NCI-H2196 treated with DMSO at 0.1 percent for 48 hours (cell line): ENCODE data around the gene GFRA3.
"Not testable (repeated sequence)": the region's sequence is repeated elsewhere in the genome, so short reads cannot be mapped to it uniquely, and the experiment has no call there.

Experiments
- DNase-seq: peaks from one replicate; lab custom pipeline; 2025; ENCODE audit not compliant: unreplicated experiment; lab: John Stamatoyannopoulos, UW

Gene GFRA3

GRCh38 chr5:138247800-138248199 is 26.6 kb downstream of the GFRA3 start:
- not testable (repeated sequence) for DNase-seq

DNA sequence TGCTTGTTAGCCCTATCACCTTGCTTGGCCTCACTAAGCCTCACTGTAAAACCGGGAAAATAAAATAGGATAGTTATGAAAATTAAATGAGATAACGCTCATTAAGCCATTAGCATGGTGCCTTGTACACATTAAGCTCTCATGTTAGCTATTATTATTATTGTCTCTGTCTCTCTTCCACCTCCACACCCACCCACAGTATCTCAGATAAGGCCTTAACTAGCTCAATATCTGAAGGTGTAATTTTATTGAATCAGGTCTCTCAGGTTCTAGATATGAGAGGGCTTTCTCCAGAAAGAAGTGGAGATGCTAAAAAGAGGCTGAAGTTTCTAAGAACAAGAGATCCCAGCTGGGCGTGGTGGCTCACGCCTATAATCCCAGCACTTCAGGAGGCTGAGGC is 27.6 kb downstream of the GFRA3 start:
- no peak for DNase-seq

GRCh38 chr5:138246334-138246733 is 28.1 kb downstream of the GFRA3 start:
- no peak for DNase-seq

- no peak for DNase-seq
Measured at GRCh38 chr5:138245717-138246116, 28.7 kb downstream of the GFRA3 start.

- DNase-seq, result no peak
Measured at GRCh38 chr5:138243794-138244193, 30.6 kb downstream of the GFRA3 start.

DNA sequence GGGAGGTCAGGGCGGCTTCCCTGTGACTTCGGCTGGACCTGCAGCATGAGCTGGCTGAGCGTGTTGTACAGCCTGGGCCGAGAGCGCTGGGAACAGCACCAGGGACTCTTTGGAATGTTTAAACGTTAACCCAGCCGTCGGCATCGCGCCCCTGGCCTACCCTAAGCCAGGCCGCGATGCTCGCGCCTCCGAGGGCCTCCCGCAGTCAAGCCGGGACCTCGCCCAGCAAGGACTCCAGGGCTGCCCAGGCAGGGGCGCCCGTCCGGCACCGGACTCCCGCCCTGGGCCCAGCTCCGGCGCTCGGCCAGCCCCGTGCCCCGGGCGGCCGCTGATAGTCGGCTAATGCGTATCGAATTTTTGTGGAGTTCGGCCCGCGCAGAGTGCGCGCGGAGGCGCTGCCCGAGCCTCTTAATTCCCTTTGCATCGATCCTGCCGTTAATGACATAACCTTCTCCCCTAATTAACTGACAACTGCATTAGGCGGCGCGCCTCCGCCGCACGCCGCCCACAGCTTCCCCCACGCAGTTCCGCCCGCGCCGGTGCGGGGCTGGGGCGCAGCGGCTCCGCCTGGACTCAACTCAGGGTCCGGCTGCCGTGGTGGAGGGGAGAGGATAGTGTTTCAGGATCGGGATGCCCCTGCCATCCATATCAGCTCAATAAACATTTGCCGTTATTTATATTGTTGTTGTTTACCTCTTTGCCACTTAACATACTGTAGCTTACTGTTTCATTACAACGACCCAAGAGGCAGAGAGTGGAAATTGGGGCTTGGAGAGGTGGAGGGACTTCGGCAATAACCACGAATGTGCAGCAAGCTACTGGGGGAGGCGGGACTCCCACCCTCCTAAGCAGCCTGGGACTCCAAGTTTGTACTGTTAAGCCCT is 32.5 kb downstream of the GFRA3 start:
- DNase-seq, result no peak

GRCh38 chr5:138240650-138241385 is 33.6 kb downstream of the GFRA3 start:
- DNase-seq, result no peak

DNA sequence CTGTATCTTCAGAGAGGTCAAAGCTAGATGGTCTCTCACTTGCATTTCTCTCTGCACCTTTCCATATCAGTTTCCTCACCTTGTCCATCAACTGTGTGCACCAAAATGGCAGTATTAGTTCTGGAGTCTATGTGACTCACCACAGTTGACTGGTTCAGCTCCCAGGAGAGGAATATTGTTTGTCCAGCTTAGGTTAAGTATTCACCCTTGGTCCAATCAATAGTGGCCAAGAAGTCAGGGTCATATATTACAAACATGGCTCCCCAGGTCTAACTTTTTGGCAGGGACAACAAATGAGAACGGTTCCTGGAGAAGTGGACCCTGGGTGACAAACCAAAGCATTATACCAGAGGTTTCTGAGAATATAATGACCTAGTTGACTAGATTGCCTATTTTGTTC is 36.4 kb downstream of the GFRA3 start:
- no peak for DNase-seq

DNA sequence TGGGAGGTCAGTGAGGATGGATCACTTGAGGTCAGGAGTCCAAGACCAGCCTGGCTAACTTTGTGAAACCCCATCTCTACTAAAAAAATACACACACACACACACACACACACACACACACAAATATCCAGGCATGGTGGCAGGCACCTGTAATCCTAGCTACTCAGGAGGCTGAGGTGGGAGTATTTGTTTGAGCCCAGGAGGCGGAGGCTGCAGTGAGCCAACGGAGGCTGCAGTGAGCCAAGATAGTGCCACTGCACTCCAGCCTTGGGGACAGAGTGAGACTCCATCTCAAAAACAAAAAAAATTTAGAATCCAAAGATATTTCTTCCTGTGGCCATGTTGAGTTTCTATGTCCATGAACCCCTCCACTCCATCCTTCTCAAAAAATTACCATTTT is 39.8 kb downstream of the GFRA3 start:
- no peak for DNase-seq

DNA sequence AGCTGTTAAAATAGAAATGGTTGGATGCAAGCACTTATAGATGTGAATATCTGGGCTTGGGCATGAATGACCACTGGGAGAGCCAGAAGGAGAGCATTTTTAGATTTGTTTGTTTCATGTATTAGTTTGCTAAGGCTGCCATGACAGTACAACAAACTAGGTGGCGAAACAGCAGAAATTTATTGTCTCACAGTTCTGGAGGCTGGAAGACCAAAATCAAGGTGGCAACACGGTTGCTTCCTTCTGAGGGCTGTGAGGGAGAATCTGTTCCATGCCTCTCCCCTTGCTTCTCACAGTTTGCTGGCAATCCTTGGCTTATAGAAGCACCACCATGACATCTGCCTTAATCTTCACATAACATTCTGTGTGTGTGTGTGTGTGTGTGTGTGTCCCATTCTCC is 41.1 kb downstream of the GFRA3 start:
- no peak for DNase-seq

DNA sequence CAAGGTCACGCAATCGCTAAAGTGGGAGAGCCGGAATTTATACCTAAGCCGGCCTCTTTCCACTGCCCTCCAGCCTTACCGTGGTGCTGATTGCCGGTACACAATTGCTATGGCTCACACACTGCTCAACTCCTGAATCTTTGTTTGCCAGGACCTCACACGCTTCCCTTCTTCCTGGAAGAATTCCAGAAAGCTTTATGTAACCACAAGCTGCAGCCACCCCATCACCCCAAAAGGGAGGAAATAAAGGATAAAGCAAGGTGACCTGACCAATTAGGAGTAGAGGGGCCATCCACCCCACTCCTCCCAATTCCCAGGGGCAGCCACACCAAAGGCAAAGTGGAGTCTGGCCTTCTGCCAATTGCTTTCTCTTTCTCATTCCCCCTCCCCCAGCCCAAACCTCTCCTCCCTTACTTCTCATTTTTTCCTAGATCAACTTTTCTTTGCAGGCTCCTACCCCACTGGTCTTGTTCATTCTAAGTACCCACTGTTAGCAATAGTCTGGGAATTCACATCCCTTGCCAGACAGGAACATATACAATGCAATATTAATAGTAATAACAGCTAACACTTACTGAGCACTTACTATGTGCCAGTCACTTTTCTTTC is 43.3 kb downstream of the GFRA3 start:
- no peak for DNase-seq

GRCh38 chr5:138230261-138230660 is 44.2 kb downstream of the GFRA3 start:
- no peak for DNase-seq

DNA sequence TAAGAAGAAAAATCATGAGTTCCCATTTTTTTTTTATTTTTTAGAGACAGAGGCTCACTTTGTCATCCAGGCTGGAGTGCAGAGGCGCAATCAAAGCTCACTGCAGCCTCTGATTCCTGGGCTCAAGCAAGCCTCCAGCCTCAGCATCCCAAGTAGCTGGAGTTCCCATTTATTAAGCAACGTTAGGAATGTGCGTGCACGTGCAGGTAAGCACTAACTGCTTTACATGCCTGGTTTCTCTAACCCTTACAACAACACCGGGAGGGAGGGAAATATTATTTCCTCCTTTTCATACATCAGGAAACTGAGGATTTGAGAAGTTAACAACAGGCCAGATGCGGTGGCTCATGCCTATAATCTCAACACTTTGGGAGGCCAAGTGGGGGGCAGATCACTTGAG is 45.0 kb downstream of the GFRA3 start:
- no peak for DNase-seq

DNA sequence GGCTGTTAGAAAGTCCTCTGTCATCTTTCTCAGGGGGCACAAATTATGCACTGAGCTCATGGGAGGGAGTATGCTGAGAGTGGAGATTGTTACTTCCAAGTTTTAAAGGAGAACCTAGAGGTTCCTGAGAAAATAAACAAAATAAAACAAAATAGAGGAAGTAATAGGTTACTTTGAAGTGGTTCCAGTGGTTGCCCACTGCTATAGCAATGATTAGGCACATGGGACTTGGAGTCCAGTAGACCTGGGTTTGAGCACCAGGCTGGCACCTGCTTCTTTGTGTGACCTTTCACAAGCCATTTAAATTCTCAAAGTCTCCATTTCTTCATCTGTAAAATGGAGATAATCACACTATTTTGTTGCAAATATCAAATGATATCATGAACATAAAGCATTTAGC is 47.5 kb downstream of the GFRA3 start:
- no peak for DNase-seq

DNA sequence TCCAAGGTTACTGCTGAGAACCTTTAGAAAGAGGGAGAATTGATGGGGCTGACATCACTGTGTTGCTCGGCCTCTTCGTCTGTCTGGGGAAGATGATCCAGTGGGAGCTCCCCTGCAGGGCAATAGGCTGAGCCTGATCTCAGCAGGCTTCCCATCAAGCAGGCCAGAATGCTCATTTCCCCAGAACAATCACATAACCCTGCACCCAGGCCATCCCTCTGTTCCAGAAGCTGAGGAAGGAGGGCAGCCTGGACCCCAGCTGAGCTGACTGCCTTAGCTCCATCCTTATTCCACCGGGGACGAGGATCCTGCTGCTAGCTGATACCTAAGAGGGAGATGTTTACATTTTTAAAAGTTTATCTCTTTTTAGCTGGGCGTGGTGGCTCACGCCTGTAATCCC is 49.7 kb downstream of the GFRA3 start:
- DNase-seq, result no peak

- DNase-seq, result no peak
Measured at GRCh38 chr5:138223532-138223931, 50.9 kb downstream of the GFRA3 start.

DNA sequence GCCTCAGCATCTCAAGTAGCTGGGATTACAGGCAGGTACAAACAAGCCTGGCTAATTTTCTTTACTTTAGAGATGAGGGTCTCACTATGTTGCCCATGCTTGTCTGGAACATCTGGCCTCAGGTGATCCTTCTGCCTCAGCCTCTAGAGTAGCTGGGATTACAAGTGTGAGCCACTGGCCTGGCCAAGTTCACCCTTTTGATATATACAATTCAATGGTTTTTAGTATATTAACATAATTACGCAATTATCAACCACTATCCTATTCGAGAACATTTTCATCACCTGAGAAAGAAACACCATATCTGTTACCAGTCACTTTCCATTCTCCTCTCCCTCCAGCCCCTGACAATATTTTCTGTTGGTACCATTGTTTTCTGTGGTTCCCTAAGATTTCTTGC is 57.6 kb downstream of the GFRA3 start:
- DNase-seq, result no peak

GRCh38 chr5:138213161-138214029 is 61.0 kb downstream of the GFRA3 start, which contains the start of gene CDC23:
TSS of gene CDC23 (minus strand) at chr5:138213323. CDS start at chr5:138213312, 11 bp downstream.
- peak; percentile 94 for DNase-seq

DNA sequence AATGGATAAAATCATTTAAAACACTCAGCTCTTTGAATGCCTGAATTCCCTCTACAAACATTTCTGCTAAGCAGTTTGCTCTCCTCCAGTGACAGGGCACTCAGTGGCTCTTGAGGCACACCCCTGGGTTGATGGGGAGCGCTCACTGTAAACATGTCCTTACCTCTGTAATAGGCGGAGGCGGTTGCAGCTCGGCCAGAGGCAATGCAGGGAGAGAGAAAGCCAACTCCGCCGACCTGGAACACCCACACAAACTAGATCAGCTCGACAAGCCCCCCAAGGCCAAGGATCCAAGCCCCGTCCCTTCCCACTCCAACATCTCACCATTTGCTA is 61.6 kb downstream of the GFRA3 start:
- DNase-seq, result no peak

GRCh38 chr5:138210985-138211384 is 63.4 kb downstream of the GFRA3 start:
- no peak for DNase-seq
